A172 (cell line): ENCODE measurements around the gene NOL9. TPM values are rescaled to one million over a fixed set of nuclear protein-coding genes. Genes with fewer than 3 reads are reported as not detected.
"Not testable (repeated sequence)": the region's sequence is repeated elsewhere in the genome, so short reads cannot be mapped to it uniquely, and the experiment has no call there.

Source experiments
- DNase-seq: peaks from one replicate; pipeline ENCODE4 v3.0.0-alpha.2; 2015; ENCODE audit warnings: low spot score
- total RNA-seq: library from RNA; depleted of rRNA; stranded (reverse); fragments of >200 nt; shearing (Covaris generic); gene quantifications from 2 replicates; pipeline ENCODE4 v1.2.3, GENCODE V29; 2014; rRNA removed

The NOL9 gene
- 17.4 and 17.9 TPM in 2 replicates for total RNA-seq

- DNase-seq: peak; percentile 66
Observed at GRCh38 chr1:6554031-6554906, at the start of gene NOL9. Gene NOL9, minus strand, starts transcription at chr1:6554513. Its CDS starts 11 bp downstream, at chr1:6554502.

GRCh38 chr1:6603238-6603914 is 49.1 kb upstream of the NOL9 start:
- DNase-seq: peak; percentile 27

- DNase-seq: peak; percentile 52
Observed at GRCh38 chr1:6602669-6603237, 48.4 kb upstream of the NOL9 start, which contains the start of gene KLHL21. Gene KLHL21, minus strand, starts transcription at chr1:6602869. Its CDS starts 52 bp downstream, at chr1:6602817.

- DNase-seq: no peak
Observed at GRCh38 chr1:6601923-6602668, 47.8 kb upstream of the NOL9 start.

GRCh38 chr1:6601049-6601922 is 47.0 kb upstream of the NOL9 start:
- peak; percentile 83 for DNase-seq

GRCh38 chr1:6600410-6601048 is 46.2 kb upstream of the NOL9 start:
- DNase-seq: no peak

GRCh38 chr1:6599991-6600390 is 45.7 kb upstream of the NOL9 start:
- DNase-seq: not testable (repeated sequence)

GRCh38 chr1:6599141-6599975 is 45.0 kb upstream of the NOL9 start:
- DNase-seq: no peak

GRCh38 chr1:6597777-6598131 is 43.4 kb upstream of the NOL9 start:
- DNase-seq: no peak

- no peak for DNase-seq
Observed at GRCh38 chr1:6596886-6597776, 42.8 kb upstream of the NOL9 start.

GRCh38 chr1:6596351-6596750 is 42.0 kb upstream of the NOL9 start:
- DNase-seq: no peak

- no peak for DNase-seq
Observed at GRCh38 chr1:6594977-6595740, 40.8 kb upstream of the NOL9 start.

- no peak for DNase-seq
Observed at GRCh38 chr1:6593810-6594209, 39.5 kb upstream of the NOL9 start.

GRCh38 chr1:6592865-6593593 is 38.7 kb upstream of the NOL9 start:
- DNase-seq: no peak

- no peak for DNase-seq
Observed at GRCh38 chr1:6592441-6592840, 38.1 kb upstream of the NOL9 start.

- DNase-seq: no peak
Observed at GRCh38 chr1:6591644-6592043, 37.3 kb upstream of the NOL9 start.

GRCh38 chr1:6591222-6591621 is 36.9 kb upstream of the NOL9 start:
- DNase-seq: no peak
